Measurements from ENCODE around the gene AGXT2.
"Not testable (repeated sequence)": the region's sequence is repeated elsewhere in the genome, so short reads cannot be mapped to it uniquely, and the experiment has no call there.

Gene AGXT2

GRCh38 chr5:34976347-34976746 is 71.4 kb downstream of the AGXT2 start:
- Mint-ChIP-seq H3K9me3 (no peaks in the 10 kb centered on the region), H3K36me3 (ENCODE audit: insufficient read depth) (no peaks in the 10 kb centered on the region), H3K27ac (ENCODE audit: low read depth) (no peak overlapping the region), H3K27me3 (peaks cover 17% of the 10 kb centered on the region), H3K4me1 (no peaks in the 10 kb centered on the region), H3K4me3 (no peak overlapping the region)
- ATAC-seq (replicated peaks; ENCODE audit: extremely low read depth, poor library complexity, severe bottlenecking): no peak
- DNase-seq (ENCODE audit: low spot score in 2 of 2): no peak

- not testable (repeated sequence) for H3K36me3 Mint-ChIP-seq (ENCODE audit: insufficient read depth); H3K27ac Mint-ChIP-seq (ENCODE audit: low read depth); H3K4me3 Mint-ChIP-seq; H3K4me1 Mint-ChIP-seq; H3K9me3 Mint-ChIP-seq; ATAC-seq (replicated peaks; ENCODE audit: extremely low read depth, poor library complexity, severe bottlenecking); DNase-seq (ENCODE audit: low spot score in 2 of 2)
- peaks cover 16% of the 10 kb centered on the region for H3K27me3 Mint-ChIP-seq
Observed at GRCh38 chr5:34971655-34972054, 76.1 kb downstream of the AGXT2 start.

- Mint-ChIP-seq H3K4me3 (no peak overlapping the region), H3K4me1 (no peaks in the 10 kb centered on the region), H3K27ac (ENCODE audit: low read depth) (no peak overlapping the region), H3K9me3 (peaks cover 14% of the 10 kb centered on the region), H3K27me3 (peaks cover 5% of the 10 kb centered on the region), H3K36me3 (ENCODE audit: insufficient read depth) (no peaks in the 10 kb centered on the region)
- DNase-seq (ENCODE audit: low spot score in 2 of 2): no peak
- ATAC-seq (replicated peaks; ENCODE audit: extremely low read depth, poor library complexity, severe bottlenecking): no peak
Observed at GRCh38 chr5:34970552-34970951, 77.2 kb downstream of the AGXT2 start.

GRCh38 chr5:34968258-34968657 is 79.5 kb downstream of the AGXT2 start:
- Mint-ChIP-seq H3K36me3 (ENCODE audit: insufficient read depth) (no peaks in the 10 kb centered on the region), H3K9me3 (peaks cover 16% of the 10 kb centered on the region), H3K27me3 (no peaks in the 10 kb centered on the region), H3K27ac (ENCODE audit: low read depth) (no peak overlapping the region), H3K4me1 (no peaks in the 10 kb centered on the region), H3K4me3 (no peak overlapping the region)
- no peak for DNase-seq (ENCODE audit: low spot score in 2 of 2)
- no peak for ATAC-seq (replicated peaks; ENCODE audit: extremely low read depth, poor library complexity, severe bottlenecking)

- DNase-seq (ENCODE audit: low spot score in 2 of 2): no peak
- H3K27me3 Mint-ChIP-seq: no peaks in the 10 kb centered on the region
- H3K4me1 Mint-ChIP-seq: no peaks in the 10 kb centered on the region
- H3K4me3 Mint-ChIP-seq: no peak overlapping the region
- ATAC-seq (replicated peaks; ENCODE audit: extremely low read depth, poor library complexity, severe bottlenecking): no peak
- H3K27ac Mint-ChIP-seq (ENCODE audit: low read depth): no peak overlapping the region
- H3K9me3 Mint-ChIP-seq: peaks cover 16% of the 10 kb centered on the region
- no peaks in the 10 kb centered on the region for H3K36me3 Mint-ChIP-seq (ENCODE audit: insufficient read depth)
Observed at GRCh38 chr5:34967540-34967939, 80.2 kb downstream of the AGXT2 start.

- H3K4me3 Mint-ChIP-seq: no peak overlapping the region
- DNase-seq (ENCODE audit: low spot score in 2 of 2): no peak
- H3K27me3 Mint-ChIP-seq: no peaks in the 10 kb centered on the region
- ATAC-seq (replicated peaks; ENCODE audit: extremely low read depth, poor library complexity, severe bottlenecking): no peak
- no peaks in the 10 kb centered on the region for H3K4me1 Mint-ChIP-seq
- no peak overlapping the region for H3K27ac Mint-ChIP-seq (ENCODE audit: low read depth)
- no peaks in the 10 kb centered on the region for H3K9me3 Mint-ChIP-seq
- peaks cover 14% of the 10 kb centered on the region for H3K36me3 Mint-ChIP-seq (ENCODE audit: insufficient read depth)
Observed at GRCh38 chr5:34959323-34959722, 88.4 kb downstream of the AGXT2 start.

GRCh38 chr5:34957857-34958690 is 89.7 kb downstream of the AGXT2 start:
- Mint-ChIP-seq H3K9me3 (no peaks in the 10 kb centered on the region), H3K27ac (ENCODE audit: low read depth) (peak overlapping the region; percentile 38), H3K4me3 (no peak overlapping the region), H3K36me3 (ENCODE audit: insufficient read depth) (peaks cover 20% of the 10 kb centered on the region), H3K27me3 (no peaks in the 10 kb centered on the region), H3K4me1 (no peaks in the 10 kb centered on the region)
- peak; percentile 43 for ATAC-seq (replicated peaks; ENCODE audit: extremely low read depth, poor library complexity, severe bottlenecking)
- DNase-seq (ENCODE audit: low spot score in 2 of 2): no peak

- no peak for DNase-seq (ENCODE audit: low spot score in 2 of 2)
- Mint-ChIP-seq H3K27ac (ENCODE audit: low read depth) (no peak overlapping the region), H3K9me3 (no peaks in the 10 kb centered on the region), H3K36me3 (ENCODE audit: insufficient read depth) (peaks cover 23% of the 10 kb centered on the region), H3K4me3 (no peak overlapping the region), H3K27me3 (no peaks in the 10 kb centered on the region), H3K4me1 (no peaks in the 10 kb centered on the region)
- no peak for ATAC-seq (replicated peaks; ENCODE audit: extremely low read depth, poor library complexity, severe bottlenecking)
Observed at GRCh38 chr5:34957321-34957720, 90.4 kb downstream of the AGXT2 start.

Measured in central memory CD8-positive, alpha-beta T cell (primary cell).